DND-41 (cell line): ENCODE results near the gene JAGN1.

Source experiments
- ATAC-seq: fragments of 200-7000 bp; cut with Tn5 transposase; 3 replicates; pipeline ENCODE4 v1.9.1; 2021; ENCODE audit warnings: low read depth; ENCODE audit not compliant: insufficient read depth
- DNase-seq: peaks from one replicate; pipeline ENCODE4 v3.0.0-alpha.2; 2020
- H2AFZ ChIP-seq: 2 replicates; pipeline ENCODE4 v1.6.0; 2012; ENCODE audit warnings: low read depth, low read length
- H3K27ac ChIP-seq: 2 replicates; pipeline ENCODE4 v1.5.1; 2012; ENCODE audit warnings: low read length, inconsistent platforms
- H3K27me3 ChIP-seq: fragments of 200-600 bp; sonication (generic); 2 replicates; pipeline ENCODE4 v1.6.0; 2012; ENCODE audit warnings: low read length, mild to moderate bottlenecking, inconsistent platforms; ENCODE audit not compliant: insufficient read depth, poor library complexity
- H3K36me3 ChIP-seq: 2 replicates; pipeline ENCODE4 v1.5.1; 2012; ENCODE audit warnings: low read length, inconsistent platforms; ENCODE audit not compliant: insufficient read depth
- H3K4me1 ChIP-seq: 2 replicates; pipeline ENCODE4 v1.5.1; 2012; ENCODE audit warnings: mild to moderate bottlenecking, low read length; ENCODE audit not compliant: insufficient read depth
- H3K4me2 ChIP-seq: 2 replicates; pipeline ENCODE4 v1.6.0; 2012; ENCODE audit warnings: mild to moderate bottlenecking, moderate library complexity, low read length, inconsistent platforms; ENCODE audit not compliant: insufficient read depth
- H3K4me3 ChIP-seq, 2 experiments: fragments of 200-600 bp in 1 of 2; shearing (Covaris generic) in 1 of 2; 2 replicates each; pipeline ENCODE4 v1.5.1; 2012 to 2016; ENCODE audit warnings: inconsistent platforms in 2 of 2, low read length in 2 of 2, mild to moderate bottlenecking in 2 of 2, low read depth in 1 of 2, moderate library complexity in 1 of 2
- H3K79me2 ChIP-seq: 2 replicates; pipeline ENCODE4 v1.6.0; 2012; ENCODE audit warnings: low read length, inconsistent platforms; ENCODE audit not compliant: insufficient read depth
- H3K9ac ChIP-seq: 2 replicates; pipeline ENCODE4 v1.6.0; 2012; ENCODE audit warnings: low read depth, mild to moderate bottlenecking, inconsistent platforms, low read length, moderate library complexity
- H3K9me3 ChIP-seq: 2 replicates; pipeline ENCODE4 v1.5.1; 2012; ENCODE audit warnings: low read length, moderate library complexity, mild to moderate bottlenecking, inconsistent platforms; ENCODE audit not compliant: insufficient read depth, severe bottlenecking
- H4K20me1 ChIP-seq: 2 replicates; pipeline ENCODE4 v1.6.0; 2012; ENCODE audit warnings: low read length; ENCODE audit not compliant: insufficient read depth
- EZH2 ChIP-seq: IDR thresholded peaks from 3 replicates; pipeline ENCODE4 v1.6.1; 2012; ENCODE audit warnings: borderline replicate concordance, low read depth, mild to moderate bottlenecking, moderate library complexity, low read length, inconsistent platforms; ENCODE audit not compliant: severe bottlenecking
- TF ChIP-seq, protein P1 (sequence below): IDR thresholded peaks from 2 replicates; pipeline ENCODE4 v1.5.1; 2012; ENCODE audit warnings: borderline replicate concordance, low read length, moderate library complexity, mild to moderate bottlenecking; ENCODE audit not compliant: poor library complexity, severe bottlenecking; ENCODE audit errors: extremely low read depth

The JAGN1 gene

DNA sequence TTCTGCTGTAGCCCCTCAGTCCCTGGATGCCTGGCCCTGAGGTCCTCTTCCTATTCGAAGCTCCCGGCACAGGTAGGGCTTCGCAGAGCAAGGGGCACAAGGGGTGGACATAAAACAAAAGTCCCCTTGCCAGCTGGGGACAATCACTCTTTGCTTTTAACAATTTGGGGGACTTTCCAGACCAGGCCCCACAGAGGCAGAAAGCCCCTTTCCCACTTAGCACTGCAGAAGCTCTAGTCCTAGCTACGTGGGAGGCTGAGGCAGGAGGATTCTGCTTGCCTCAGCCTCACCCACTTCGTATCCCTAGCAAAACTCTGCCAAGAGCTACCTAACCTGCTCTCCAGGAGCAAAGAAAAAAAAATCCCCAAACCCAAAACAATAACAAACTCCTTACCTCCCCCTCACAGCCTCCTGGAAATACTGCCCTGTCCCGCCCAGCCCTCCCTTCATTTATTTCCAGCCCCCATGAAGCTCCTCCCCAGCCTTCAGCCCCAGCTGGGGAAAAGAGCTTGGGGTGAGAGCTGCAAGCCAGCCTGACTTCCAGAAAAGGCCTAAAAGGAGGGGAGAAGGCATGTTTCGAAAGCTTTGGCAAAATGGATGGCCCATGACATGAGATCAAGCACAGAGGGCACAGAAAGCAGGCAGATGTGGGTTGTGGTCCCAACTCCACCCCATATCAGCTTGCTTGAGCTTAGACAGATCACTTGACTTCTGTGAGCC, 10.4 kb upstream of the JAGN1 start, which contains the start of gene CIDEC:
TSS of gene CIDEC (minus strand) at position 424 of the 720 bp plus-strand sequence. CDS start 1,767 bp downstream, outside the sequence.
- H3K9ac ChIP-seq, result no peak within 1 kb of the TSS
- H3K27ac ChIP-seq, result no peak within 1 kb of the TSS
- H3K79me2 ChIP-seq, result no peaks in the 10 kb centered on the region
- H3K4me2 ChIP-seq, result no peak within 1 kb of the TSS
- no peak for TF ChIP-seq EZH2
- TF ChIP-seq, protein P1, sequence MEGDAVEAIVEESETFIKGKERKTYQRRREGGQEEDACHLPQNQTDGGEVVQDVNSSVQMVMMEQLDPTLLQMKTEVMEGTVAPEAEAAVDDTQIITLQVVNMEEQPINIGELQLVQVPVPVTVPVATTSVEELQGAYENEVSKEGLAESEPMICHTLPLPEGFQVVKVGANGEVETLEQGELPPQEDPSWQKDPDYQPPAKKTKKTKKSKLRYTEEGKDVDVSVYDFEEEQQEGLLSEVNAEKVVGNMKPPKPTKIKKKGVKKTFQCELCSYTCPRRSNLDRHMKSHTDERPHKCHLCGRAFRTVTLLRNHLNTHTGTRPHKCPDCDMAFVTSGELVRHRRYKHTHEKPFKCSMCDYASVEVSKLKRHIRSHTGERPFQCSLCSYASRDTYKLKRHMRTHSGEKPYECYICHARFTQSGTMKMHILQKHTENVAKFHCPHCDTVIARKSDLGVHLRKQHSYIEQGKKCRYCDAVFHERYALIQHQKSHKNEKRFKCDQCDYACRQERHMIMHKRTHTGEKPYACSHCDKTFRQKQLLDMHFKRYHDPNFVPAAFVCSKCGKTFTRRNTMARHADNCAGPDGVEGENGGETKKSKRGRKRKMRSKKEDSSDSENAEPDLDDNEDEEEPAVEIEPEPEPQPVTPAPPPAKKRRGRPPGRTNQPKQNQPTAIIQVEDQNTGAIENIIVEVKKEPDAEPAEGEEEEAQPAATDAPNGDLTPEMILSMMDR, result no peak
- H3K4me3 ChIP-seq, result no peak within 1 kb of the TSS
- H3K36me3 ChIP-seq, result no peaks in the 10 kb centered on the region
- no peak for ATAC-seq
- no peaks in the 10 kb centered on the region for H4K20me1 ChIP-seq
- H2AFZ ChIP-seq, result no peak within 1 kb of the TSS
- H3K4me1 ChIP-seq, result no peaks in the 10 kb centered on the region
- peaks cover 5% of the 10 kb centered on the region for H3K27me3 ChIP-seq
- H3K9me3 ChIP-seq, result no peaks in the 10 kb centered on the region
- no peak for DNase-seq

DNA sequence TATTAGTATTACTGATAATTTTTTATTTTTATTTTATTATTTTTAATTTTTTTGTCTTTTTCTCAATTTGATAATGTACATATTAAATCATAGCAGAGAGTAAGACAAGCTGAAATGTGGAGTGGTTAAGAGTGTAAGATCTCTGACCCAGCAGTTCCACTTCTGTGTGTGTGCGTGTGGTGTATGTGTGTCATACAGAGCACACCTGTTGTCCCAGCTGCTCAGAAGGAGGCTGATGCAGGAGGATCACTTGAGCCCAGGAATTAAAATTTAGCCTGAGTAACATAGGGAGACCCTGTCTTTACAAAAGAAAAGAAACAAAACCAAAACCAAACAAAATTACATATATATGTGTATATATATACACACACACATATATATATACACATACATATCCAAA, 9.0 kb upstream of the JAGN1 start:
- Histone ChIP-seq H3K4me3 (no peak overlapping the region), H4K20me1 (no peaks in the 10 kb centered on the region), H3K27ac (no peak overlapping the region), H3K27me3 (peaks cover 5% of the 10 kb centered on the region), H3K4me1 (no peaks in the 10 kb centered on the region), H3K36me3 (no peaks in the 10 kb centered on the region), H3K4me2 (no peak overlapping the region), H3K9me3 (no peaks in the 10 kb centered on the region), H3K79me2 (no peaks in the 10 kb centered on the region), H3K9ac (no peak overlapping the region), H2AFZ (no peak overlapping the region)
- TF ChIP-seq, protein P1, result no peak
- TF ChIP-seq EZH2, result no peak
- no peak for ATAC-seq
- no peak for DNase-seq

DNA sequence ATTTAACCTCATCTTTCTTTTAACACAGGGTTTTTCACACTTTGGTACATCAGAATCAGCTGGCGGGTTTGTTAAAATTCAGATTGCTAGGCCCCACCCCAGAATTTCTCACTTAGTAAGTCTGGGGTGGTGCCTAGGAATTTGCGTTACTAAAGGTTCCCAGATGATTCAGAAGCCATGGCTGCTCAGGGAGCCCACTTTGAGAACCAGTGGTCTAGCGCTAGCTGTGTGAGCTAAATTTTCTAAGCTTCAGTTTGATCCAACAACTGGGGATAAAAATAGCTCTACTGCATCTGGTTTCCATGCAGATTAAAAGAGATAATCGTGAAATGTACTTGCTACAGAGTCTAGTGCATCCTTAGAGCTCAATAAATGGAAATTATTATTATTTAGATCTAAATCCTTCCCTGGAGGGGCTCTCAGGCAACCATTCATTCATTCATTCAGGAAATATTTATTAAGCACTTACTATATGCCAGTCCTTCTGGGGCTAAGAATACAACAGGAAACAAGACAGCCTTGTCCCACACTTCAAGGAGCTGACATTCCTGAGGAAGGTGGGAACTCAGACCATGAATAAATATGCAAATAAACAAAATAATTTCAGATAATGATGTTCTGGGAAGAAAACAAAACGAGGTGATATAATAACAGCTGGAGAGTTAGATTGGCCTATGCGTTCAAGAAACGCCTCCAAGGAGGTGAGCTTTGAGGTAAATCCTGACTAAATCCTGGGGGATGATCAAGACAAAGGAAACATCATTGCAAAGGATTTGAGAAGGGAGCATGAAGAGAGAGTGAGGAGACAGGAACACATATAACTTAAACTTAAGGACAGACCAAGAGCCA, 6.5 kb upstream of the JAGN1 start:
- no peaks in the 10 kb centered on the region for H3K9me3 ChIP-seq
- H4K20me1 ChIP-seq, result no peaks in the 10 kb centered on the region
- ATAC-seq (no peak), DNase-seq (no peak)
- no peak overlapping the region for H2AFZ ChIP-seq
- no peaks in the 10 kb centered on the region for H3K79me2 ChIP-seq
- no peak overlapping the region for H3K9ac ChIP-seq
- H3K4me1 ChIP-seq, result no peaks in the 10 kb centered on the region
- no peaks in the 10 kb centered on the region for H3K36me3 ChIP-seq
- no peak overlapping the region for H3K27ac ChIP-seq
- H3K27me3 ChIP-seq, result no peaks in the 10 kb centered on the region
- no peak overlapping the region for H3K4me3 ChIP-seq
- TF ChIP-seq EZH2, result no peak
- TF ChIP-seq, protein P1, result no peak
- H3K4me2 ChIP-seq, result no peak overlapping the region
